Panc1 (cell line): ENCODE results near the gene C10orf143. TPM values are rescaled to one million over a fixed set of nuclear protein-coding genes. Genes with fewer than 3 reads are reported as not detected.

ENCODE experiments used
- ATAC-seq: fragments of 200-7000 bp; cut with Tn5 transposase; 2 replicates; pipeline ENCODE4 v1.9.1; 2020; ENCODE audit warnings: mild to moderate bottlenecking, moderate library complexity
- BruUV-seq: library from RNA; stranded (reverse); fragments of 400-500 nt; replicated peaks from 2 replicates; lab custom pipeline; 2021; lab: Mats Ljungman, UMichigan
- CTCF ChIA-PET: fragments of 300-600 bp; sonication (Branson Sonifier 250); formaldehyde crosslinking; loops from one replicate; lab custom pipeline; 2022; ENCODE audit warnings: antibody characterized with exemption; lab: Charles Lee
- POLR2A ChIA-PET: fragments of 300-600 bp; sonication (Branson Sonifier 250); formaldehyde crosslinking; loops from one replicate; lab custom pipeline; 2022; ENCODE audit warnings: antibody characterized with exemption; lab: Charles Lee
- DNase-seq: peaks from one replicate; pipeline ENCODE4 v3.0.0-alpha.2; 2010; ENCODE audit warnings: low read depth, low spot score
- H3K27ac ChIP-seq: 2 replicates; pipeline ENCODE4 v1.5.1; 2011; ENCODE audit warnings: mild to moderate bottlenecking, low read length, inconsistent platforms
- H3K27me3 ChIP-seq: fragments of 200-500 bp; sonication (Bioruptor generic); 2 replicates; pipeline ENCODE4 v1.6.0; 2014; ENCODE audit warnings: low read length, inconsistent platforms; ENCODE audit not compliant: control insufficient read depth, insufficient read depth
- H3K36me3 ChIP-seq: fragments of 200-500 bp; sonication (Bioruptor generic); 2 replicates; pipeline ENCODE4 v1.5.1; 2014; ENCODE audit warnings: inconsistent platforms, mild to moderate bottlenecking, low read length, moderate library complexity; ENCODE audit not compliant: control insufficient read depth, insufficient read depth
- H3K4me1 ChIP-seq: 2 replicates; pipeline ENCODE4 v1.5.1; 2011; ENCODE audit warnings: inconsistent platforms, mild to moderate bottlenecking, low read length, moderate library complexity; ENCODE audit not compliant: control insufficient read depth, insufficient read depth
- H3K4me3 ChIP-seq, 2 experiments: 2 replicates each; pipeline ENCODE4 v1.5.1; 2011 to 2012; ENCODE audit warnings: low read depth in 2 of 2, low read length in 2 of 2, mild to moderate bottlenecking in 2 of 2, inconsistent platforms in 1 of 2, moderate library complexity in 1 of 2
- H3K9me3 ChIP-seq: fragments of 200-500 bp; sonication (Bioruptor generic); 2 replicates; pipeline ENCODE4 v1.5.1; 2014; ENCODE audit warnings: low read depth, mild to moderate bottlenecking, inconsistent platforms, low read length, moderate library complexity; ENCODE audit not compliant: control insufficient read depth, insufficient read depth
- CTCF ChIP-seq: fragments of 450-650 bp; IDR thresholded peaks from 2 replicates; pipeline ENCODE4 v1.5.1; 2017; ENCODE audit warnings: mild to moderate bottlenecking
- POLR2AphosphoS5 ChIP-seq: IDR thresholded peaks from 2 replicates; pipeline ENCODE4 v1.6.1; 2012; ENCODE audit warnings: mild to moderate bottlenecking, low read depth, low read length, moderate library complexity
- SIN3A ChIP-seq: IDR thresholded peaks from 2 replicates; pipeline ENCODE4 v1.6.1; 2012; ENCODE audit warnings: low read depth, mild to moderate bottlenecking, low read length, moderate library complexity, borderline replicate concordance; ENCODE audit not compliant: insufficient read depth
- TCF7L2 ChIP-seq: IDR thresholded peaks from 2 replicates; pipeline ENCODE4 v1.6.1; 2011; ENCODE audit warnings: mild to moderate bottlenecking, low read depth, low read length, inconsistent platforms
- in situ Hi-C: cut with HindIII; loops from 2 replicates; pipeline ENCODE4 v1.10.0; 2016; ENCODE audit warnings: low sequenced_read_pairs, low pct_unique_long_range_greater_than_20kb
- intact Hi-C: fragments of 100-400 bp; cut with micrococcal nuclease; formaldehyde crosslinking; loops from one replicate; pipeline ENCODE4 v1.10.0; 2022; ENCODE audit not compliant: unreplicated experiment
- total RNA-seq: library from RNA; stranded (reverse); gene quantifications from one replicate; pipeline ENCODE4 v1.2.1, GENCODE V29; 2021; ENCODE audit not compliant: unreplicated experiment
- TF ChIP-seq, protein P1 (sequence below), 2 experiments: IDR thresholded peaks; 2 replicates each; pipeline ENCODE4 v1.6.1; 2011 to 2012; ENCODE audit warnings: low read depth in 2 of 2, control low read depth in 1 of 2, low read length in 1 of 2, mild to moderate bottlenecking in 1 of 2, moderate library complexity in 1 of 2; ENCODE audit not compliant: insufficient read depth in 1 of 2

Gene C10orf143
- total RNA-seq, 1 experiment from 2014 or later, result 1.0 TPM

GRCh38 chr10:130049244-130049643 lies 61.4 kb downstream of the C10orf143 start:
- Histone ChIP-seq H3K27ac (no peak overlapping the region), H3K27me3 (peaks cover 4% of the 10 kb centered on the region; the same call in 1 of the 2 replicates), H3K4me3 (no peak overlapping the region), H3K4me1 (no peaks in the 10 kb centered on the region), H3K9me3 (no peaks in the 10 kb centered on the region), H3K36me3 (no peaks in the 10 kb centered on the region)
- ATAC-seq, result no peak
- in situ Hi-C loops (no loop called here), intact Hi-C loops (no loop called here)
- no peak for DNase-seq
- POLR2A ChIA-PET, result no interaction called here
- CTCF ChIA-PET, result no interaction called here
- TF ChIP-seq TCF7L2, result no peak
- TF ChIP-seq CTCF, result no peak
- TF ChIP-seq, protein P1, sequence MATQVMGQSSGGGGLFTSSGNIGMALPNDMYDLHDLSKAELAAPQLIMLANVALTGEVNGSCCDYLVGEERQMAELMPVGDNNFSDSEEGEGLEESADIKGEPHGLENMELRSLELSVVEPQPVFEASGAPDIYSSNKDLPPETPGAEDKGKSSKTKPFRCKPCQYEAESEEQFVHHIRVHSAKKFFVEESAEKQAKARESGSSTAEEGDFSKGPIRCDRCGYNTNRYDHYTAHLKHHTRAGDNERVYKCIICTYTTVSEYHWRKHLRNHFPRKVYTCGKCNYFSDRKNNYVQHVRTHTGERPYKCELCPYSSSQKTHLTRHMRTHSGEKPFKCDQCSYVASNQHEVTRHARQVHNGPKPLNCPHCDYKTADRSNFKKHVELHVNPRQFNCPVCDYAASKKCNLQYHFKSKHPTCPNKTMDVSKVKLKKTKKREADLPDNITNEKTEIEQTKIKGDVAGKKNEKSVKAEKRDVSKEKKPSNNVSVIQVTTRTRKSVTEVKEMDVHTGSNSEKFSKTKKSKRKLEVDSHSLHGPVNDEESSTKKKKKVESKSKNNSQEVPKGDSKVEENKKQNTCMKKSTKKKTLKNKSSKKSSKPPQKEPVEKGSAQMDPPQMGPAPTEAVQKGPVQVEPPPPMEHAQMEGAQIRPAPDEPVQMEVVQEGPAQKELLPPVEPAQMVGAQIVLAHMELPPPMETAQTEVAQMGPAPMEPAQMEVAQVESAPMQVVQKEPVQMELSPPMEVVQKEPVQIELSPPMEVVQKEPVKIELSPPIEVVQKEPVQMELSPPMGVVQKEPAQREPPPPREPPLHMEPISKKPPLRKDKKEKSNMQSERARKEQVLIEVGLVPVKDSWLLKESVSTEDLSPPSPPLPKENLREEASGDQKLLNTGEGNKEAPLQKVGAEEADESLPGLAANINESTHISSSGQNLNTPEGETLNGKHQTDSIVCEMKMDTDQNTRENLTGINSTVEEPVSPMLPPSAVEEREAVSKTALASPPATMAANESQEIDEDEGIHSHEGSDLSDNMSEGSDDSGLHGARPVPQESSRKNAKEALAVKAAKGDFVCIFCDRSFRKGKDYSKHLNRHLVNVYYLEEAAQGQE (IDR thresholded peaks at IDR 0.05; ENCODE audit: insufficient read depth in 1 of 2, low read depth in 2 of 2, low read length in 1 of 2), result no peak
- no peak for TF ChIP-seq SIN3A
- TF ChIP-seq POLR2AphosphoS5, result no peak
- BruUV-seq, result no TSS peak

- Histone ChIP-seq H3K4me3 (no peak overlapping the region), H3K9me3 (no peaks in the 10 kb centered on the region), H3K27me3 (peaks cover 5% of the 10 kb centered on the region; the same call in 1 of the 2 replicates), H3K36me3 (no peaks in the 10 kb centered on the region), H3K4me1 (no peaks in the 10 kb centered on the region), H3K27ac (no peak overlapping the region)
- POLR2A ChIA-PET, result no interaction called here
- DNase-seq, result no peak
- CTCF ChIA-PET, result no interaction called here
- BruUV-seq, result no TSS peak
- intact Hi-C loops (no loop called here), in situ Hi-C loops (no loop called here)
- TF ChIP-seq CTCF, result no peak
- no peak for TF ChIP-seq SIN3A
- TF ChIP-seq, protein P1 (IDR thresholded peaks at IDR 0.05; ENCODE audit: insufficient read depth in 1 of 2, low read depth in 2 of 2, low read length in 1 of 2), result no peak
- no peak for ATAC-seq
Observed at GRCh38 chr10:130048081-130048480, 62.5 kb downstream of the C10orf143 start.
